K562 (cell line): ENCODE results near the gene C6orf89. TPM values are rescaled to one million over a fixed set of nuclear protein-coding genes. Genes with fewer than 3 reads are reported as not detected.

Source experiments
- ATAC-seq: fragments of 200-7000 bp; cut with Tn5 transposase; 3 replicates; pipeline ENCODE4 v1.9.1; 2020; ENCODE audit warnings: moderate library complexity
- BruUV-seq: library from RNA; stranded (reverse); fragments of 400-500 nt; replicated peaks from 2 replicates; lab custom pipeline; 2021; lab: Mats Ljungman, UMichigan
- CTCF ChIA-PET: fragments of 300-600 bp; formaldehyde crosslinking; extraction: SDS; loops from one replicate; lab custom pipeline; 2021; ENCODE audit warnings: low intra/inter-chr PET ratio; lab: Yijun Ruan, JAX
- POLR2A ChIA-PET: fragments of 300-600, 350-650 bp; sonication (Branson Sonifier 250); formaldehyde crosslinking; extraction: SDS; loops from one replicate; lab custom pipeline; 2021; ENCODE audit warnings: antibody characterized with exemption, inconsistent platforms; lab: Yijun Ruan, JAX
- DNase-seq, 4 experiments: peaks; one replicate each; pipeline versions ENCODE4 v3.0.0 to v3.0.0-alpha.2; 2011 to 2018; ENCODE audit warnings: low spot score in 3 of 4, mixed read lengths in 3 of 4; ENCODE audit errors: extremely low read depth in 1 of 4
- FAIRE-seq: peaks from 2 replicates; lab custom pipeline; 2011; peaks lifted over from hg19 to GRCh38; lab: Jason Lieb, UNC
- H2AFZ ChIP-seq: 2 replicates; pipeline ENCODE4 v1.6.0; 2011; ENCODE audit warnings: low read depth, low read length, control low read depth, inconsistent platforms
- H3K27ac ChIP-seq: fragments of 200-600 bp; 3 replicates; pipeline ENCODE4 v1.8.0; 2011; ENCODE audit warnings: low read depth, mild to moderate bottlenecking, control low read depth, inconsistent platforms, low read length, moderate library complexity, mixed read lengths; ENCODE audit errors: extremely low read depth
- H3K27me3 ChIP-seq, 2 experiments: fragments of 300-600 bp in 1 of 2; 2 replicates in 1 of 2; 3 replicates in 1 of 2; pipeline versions ENCODE4 v1.6.0 to v1.8.0; 2011; ENCODE audit warnings: inconsistent platforms in 2 of 2, low read length in 2 of 2, mild to moderate bottlenecking in 1 of 2, mixed read lengths in 1 of 2, moderate library complexity in 1 of 2; ENCODE audit not compliant: control insufficient read depth in 2 of 2, insufficient read depth in 2 of 2
- H3K36me3 ChIP-seq: fragments of 300-600 bp; 3 replicates; pipeline ENCODE4 v1.8.0; 2011; ENCODE audit warnings: mild to moderate bottlenecking, low read length, inconsistent platforms; ENCODE audit not compliant: control insufficient read depth, insufficient read depth
- H3K4me1 ChIP-seq, 2 experiments: fragments of 200-600 bp in 1 of 2; replicated peaks in 1 of 2; 2 replicates in 1 of 2; 3 replicates in 1 of 2; pipeline versions ENCODE4 v1.5.1 to v1.8.0; 2011; ENCODE audit warnings: inconsistent platforms in 2 of 2, low read length in 2 of 2, mild to moderate bottlenecking in 1 of 2, mixed read lengths in 1 of 2, moderate library complexity in 1 of 2; ENCODE audit not compliant: control insufficient read depth in 2 of 2, insufficient read depth in 2 of 2
- H3K4me2 ChIP-seq: 2 replicates; pipeline ENCODE4 v1.6.1; 2011; ENCODE audit warnings: low read length, control low read depth, inconsistent platforms, mixed read lengths; ENCODE audit not compliant: insufficient read depth
- H3K4me3 ChIP-seq: fragments of 200-600 bp; sonication (generic), shearing (Covaris generic); 2 replicates; pipeline ENCODE4 v1.5.1; 2016; ENCODE audit warnings: control low read depth, inconsistent platforms
- H3K79me2 ChIP-seq: fragments of 200-600 bp; 3 replicates; pipeline ENCODE4 v1.8.0; 2011; ENCODE audit warnings: low read length, inconsistent platforms; ENCODE audit not compliant: control insufficient read depth, insufficient read depth
- H3K9ac ChIP-seq, 2 experiments: 2 replicates each; pipeline versions ENCODE4 v1.6.0 to v1.6.1; 2011; ENCODE audit warnings: low read depth in 2 of 2, low read length in 2 of 2, control low read depth in 1 of 2, inconsistent platforms in 1 of 2, mild to moderate bottlenecking in 1 of 2, mixed read lengths in 1 of 2; ENCODE audit not compliant: insufficient read depth in 1 of 2
- H3K9me1 ChIP-seq: one replicate; pipeline ENCODE4 v1.6.0; 2011; ENCODE audit warnings: inconsistent platforms, mild to moderate bottlenecking, low read length, moderate library complexity; ENCODE audit not compliant: control insufficient read depth, insufficient read depth
- H3K9me3 ChIP-seq: replicated peaks from 2 replicates; pipeline ENCODE4 v1.5.1; 2011; ENCODE audit warnings: low read depth, low read length, inconsistent platforms; ENCODE audit not compliant: control insufficient read depth, insufficient read depth
- H4K20me1 ChIP-seq: replicated peaks from 2 replicates; pipeline ENCODE4 v1.6.1; 2011; ENCODE audit warnings: low read length, inconsistent platforms, mixed read lengths; ENCODE audit not compliant: control insufficient read depth, insufficient read depth
- BHLHE40 ChIP-seq: IDR thresholded peaks from 2 replicates; pipeline ENCODE4 v1.6.1; 2011; ENCODE audit warnings: low read length, improper control_type of control experiment
- KLF1 ChIP-seq: fragments of 450-650 bp; IDR thresholded peaks from 2 replicates; pipeline ENCODE4 v1.6.1; 2016; ENCODE audit warnings: missing genetic modification characterization, missing compliant biosample characterization
- NFE2 ChIP-seq: IDR thresholded peaks from 2 replicates; pipeline ENCODE4 v1.6.1; 2014; ENCODE audit warnings: antibody characterized with exemption, low read depth
- NFRKB ChIP-seq: fragments of 450-650 bp; IDR thresholded peaks from 2 replicates; pipeline ENCODE4 v1.6.1; 2016; ENCODE audit warnings: low read depth
- POLR2G ChIP-seq: fragments of 200-400 bp; formaldehyde crosslinking; IDR thresholded peaks from 2 replicates; pipeline ENCODE4 v1.6.1; 2017; ENCODE audit warnings: low read depth, mild to moderate bottlenecking, antibody characterized with exemption, low read length, moderate library complexity
- RBM14 ChIP-seq: fragments of 200-400 bp; formaldehyde crosslinking; IDR thresholded peaks from 2 replicates; pipeline ENCODE4 v1.6.1; 2018; ENCODE audit warnings: low read depth, mild to moderate bottlenecking, low read length, moderate library complexity, borderline replicate concordance; ENCODE audit not compliant: insufficient read depth
- TRIM28 ChIP-seq: fragments of 450-650 bp; IDR thresholded peaks from 2 replicates; pipeline ENCODE4 v1.6.1; 2017
- ZKSCAN1 ChIP-seq: fragments of 150-350 bp; IDR thresholded peaks from 2 replicates; pipeline ENCODE4 v1.6.1; 2016; ENCODE audit warnings: low read depth, low read length
- ZNF174 ChIP-seq: fragments of 250-450 bp; sonication (Bioruptor Pico); IDR thresholded peaks from 2 replicates; pipeline ENCODE4 v1.4.0; 2020; ENCODE audit warnings: mild to moderate bottlenecking
- WGBS: fragments of 100-300 bp; shearing (Covaris generic); methylation state at CpG from one replicate; pipeline ENCODE4 v1.1.6; 2016; ENCODE audit warnings: low coverage, mixed read lengths; ENCODE audit not compliant: insufficient coverage; ENCODE audit errors: missing lambda C conversion rate; 5-methylcytosine and 5-hydroxymethylcytosine counted together
- in situ Hi-C: fragments of 300-500 bp; cut with MboI; formaldehyde crosslinking; loops from 4 replicates; pipeline ENCODE4 v1.15.0; 2018; ENCODE audit warnings: inconsistent platforms, mixed read lengths
- intact Hi-C: fragments of 100-400 bp; cut with micrococcal nuclease; formaldehyde crosslinking; loops from 2 replicates; pipeline ENCODE4 v1.14.2; 2022
- polyA plus RNA-seq, 8 experiments: library from polyadenylated mRNA; depleted of rRNA in 4 of 8; stranded (reverse) in 5 of 8; unstranded in 3 of 8; fragments of >200 nt; fragmentation: Nextera tagmentation in 2 of 8; fragmentation: Illumina TruSeq in 1 of 8; extraction: Ambion mirVana in 2 of 8; extraction: Trizol in 1 of 8; gene quantifications; 2 replicates each; pipeline versions ENCODE4 v1.2.1 to v1.2.3, GENCODE V29; 2011 to 2014; ENCODE audit warnings: inconsistent platforms in 1 of 8, missing spikeins in 1 of 8
- total RNA-seq, 7 experiments: library from RNA; depleted of rRNA in 6 of 7; stranded (reverse); fragments of >200 nt in 6 of 7; fragmentation: Illumina TruSeq in 2 of 7; extraction: Trizol in 2 of 7; gene quantifications; 2 replicates each; pipeline versions ENCODE4 v1.2.1 to v1.2.3, GENCODE V29; 2011 to 2021; ENCODE audit warnings: low replicate concordance in 1 of 7
- TF ChIP-seq, protein P1 (sequence below): sonication (generic); formaldehyde crosslinking; IDR thresholded peaks from 2 replicates; pipeline ENCODE4 v1.8.1; 2023; ENCODE audit warnings: mild to moderate bottlenecking, missing genetic modification reagents, moderate library complexity
- TF ChIP-seq, protein P2 (sequence below): fragments of 250-450 bp; sonication (Bioruptor Pico); IDR thresholded peaks from 2 replicates; pipeline ENCODE4 v1.4.0; 2020

The C6orf89 gene
- total and polyA plus RNA-seq, 9 of the 15 experiments (the other 6 are each of a cell fraction or from before 2014, with no cell fraction given) = 35.2 to 111 (median 58.5) TPM

DNA sequence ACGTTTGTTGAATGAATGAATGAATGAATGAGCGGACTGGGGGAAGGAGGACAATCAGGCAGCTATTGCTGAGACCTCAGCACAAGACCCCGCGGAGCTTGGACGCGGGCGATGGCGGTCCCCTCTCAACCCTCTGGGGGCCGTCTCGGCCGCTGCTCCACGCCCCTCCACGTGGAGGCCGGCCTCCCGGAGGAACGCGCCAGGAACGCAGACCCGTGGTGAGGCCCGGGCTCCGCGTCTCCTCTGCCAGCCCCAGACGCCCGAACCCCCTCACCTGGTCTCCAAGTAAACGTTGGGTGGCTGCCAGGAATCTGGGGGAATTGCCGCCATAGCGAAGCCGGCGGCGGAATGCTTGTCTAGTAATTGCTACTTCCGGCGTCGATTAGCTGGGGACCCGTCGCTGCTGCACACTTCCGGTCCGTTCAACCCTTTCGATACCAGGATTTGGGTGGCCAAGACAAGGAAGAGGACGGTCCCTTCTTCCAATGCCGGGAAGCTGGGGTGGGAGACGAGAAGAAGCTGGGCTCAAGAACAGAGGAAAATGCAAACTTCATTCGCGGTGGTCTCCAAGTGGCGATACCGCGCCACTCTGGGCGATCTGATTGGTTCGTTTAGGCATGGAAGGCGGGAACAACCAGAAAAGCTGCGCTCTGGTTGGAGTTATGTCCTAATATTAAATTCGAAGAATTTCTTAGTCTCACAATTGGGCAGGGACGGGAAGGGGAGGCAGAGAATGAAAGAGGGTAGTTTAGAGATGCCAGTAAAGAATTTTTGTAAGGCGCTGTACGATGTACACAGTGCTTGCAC is 11.1 kb upstream of the C6orf89 start, which contains the start of gene PPIL1:
Gene PPIL1, minus strand, starts transcription at position 361 of the 807 bp plus-strand sequence. Its CDS starts 31 bp downstream, at position 330.
- peak; percentile 90 for FAIRE-seq
- POLR2A ChIA-PET = interaction anchor here (0.6 to 7.8 kb wide), 30 partner anchors 8 to 1904 kb away, joined by 3 to 80 read pairs (median 4); partner anchors contain the start of genes C6orf89, MTCH1 and PI16
- CTCF ChIA-PET = interaction anchor here (0.6 kb wide), 1 partner anchor 9 kb away, joined by 3 read pairs; no protein-coding TSS in a partner anchor
- peak; percentile 95 for TF ChIP-seq POLR2G
- peak; percentile 91; the same call in 1 of the 2 replicates for TF ChIP-seq KLF1 (tag)
- TF ChIP-seq, protein P1, sequence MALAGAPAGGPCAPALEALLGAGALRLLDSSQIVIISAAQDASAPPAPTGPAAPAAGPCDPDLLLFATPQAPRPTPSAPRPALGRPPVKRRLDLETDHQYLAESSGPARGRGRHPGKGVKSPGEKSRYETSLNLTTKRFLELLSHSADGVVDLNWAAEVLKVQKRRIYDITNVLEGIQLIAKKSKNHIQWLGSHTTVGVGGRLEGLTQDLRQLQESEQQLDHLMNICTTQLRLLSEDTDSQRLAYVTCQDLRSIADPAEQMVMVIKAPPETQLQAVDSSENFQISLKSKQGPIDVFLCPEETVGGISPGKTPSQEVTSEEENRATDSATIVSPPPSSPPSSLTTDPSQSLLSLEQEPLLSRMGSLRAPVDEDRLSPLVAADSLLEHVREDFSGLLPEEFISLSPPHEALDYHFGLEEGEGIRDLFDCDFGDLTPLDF (CRISPR knock-in tag) = peak; percentile 65
- peak; percentile 80 for TF ChIP-seq TRIM28
- TF ChIP-seq RBM14 = 0 out of 2 replicates have a peak, but pooled peaks have one; percentile 55
- TF ChIP-seq ZNF174 (CRISPR knock-in tag) = no peak
- peak; percentile 60; the same call in 1 of the 2 replicates for TF ChIP-seq ZKSCAN1
- TF ChIP-seq NFRKB = peak; percentile 97
- peak; percentile 55; the same call in 1 of the 2 replicates for TF ChIP-seq BHLHE40
- peak; percentile 16; the same call in 1 of the 2 replicates for TF ChIP-seq NFE2
- TF ChIP-seq, protein P2, sequence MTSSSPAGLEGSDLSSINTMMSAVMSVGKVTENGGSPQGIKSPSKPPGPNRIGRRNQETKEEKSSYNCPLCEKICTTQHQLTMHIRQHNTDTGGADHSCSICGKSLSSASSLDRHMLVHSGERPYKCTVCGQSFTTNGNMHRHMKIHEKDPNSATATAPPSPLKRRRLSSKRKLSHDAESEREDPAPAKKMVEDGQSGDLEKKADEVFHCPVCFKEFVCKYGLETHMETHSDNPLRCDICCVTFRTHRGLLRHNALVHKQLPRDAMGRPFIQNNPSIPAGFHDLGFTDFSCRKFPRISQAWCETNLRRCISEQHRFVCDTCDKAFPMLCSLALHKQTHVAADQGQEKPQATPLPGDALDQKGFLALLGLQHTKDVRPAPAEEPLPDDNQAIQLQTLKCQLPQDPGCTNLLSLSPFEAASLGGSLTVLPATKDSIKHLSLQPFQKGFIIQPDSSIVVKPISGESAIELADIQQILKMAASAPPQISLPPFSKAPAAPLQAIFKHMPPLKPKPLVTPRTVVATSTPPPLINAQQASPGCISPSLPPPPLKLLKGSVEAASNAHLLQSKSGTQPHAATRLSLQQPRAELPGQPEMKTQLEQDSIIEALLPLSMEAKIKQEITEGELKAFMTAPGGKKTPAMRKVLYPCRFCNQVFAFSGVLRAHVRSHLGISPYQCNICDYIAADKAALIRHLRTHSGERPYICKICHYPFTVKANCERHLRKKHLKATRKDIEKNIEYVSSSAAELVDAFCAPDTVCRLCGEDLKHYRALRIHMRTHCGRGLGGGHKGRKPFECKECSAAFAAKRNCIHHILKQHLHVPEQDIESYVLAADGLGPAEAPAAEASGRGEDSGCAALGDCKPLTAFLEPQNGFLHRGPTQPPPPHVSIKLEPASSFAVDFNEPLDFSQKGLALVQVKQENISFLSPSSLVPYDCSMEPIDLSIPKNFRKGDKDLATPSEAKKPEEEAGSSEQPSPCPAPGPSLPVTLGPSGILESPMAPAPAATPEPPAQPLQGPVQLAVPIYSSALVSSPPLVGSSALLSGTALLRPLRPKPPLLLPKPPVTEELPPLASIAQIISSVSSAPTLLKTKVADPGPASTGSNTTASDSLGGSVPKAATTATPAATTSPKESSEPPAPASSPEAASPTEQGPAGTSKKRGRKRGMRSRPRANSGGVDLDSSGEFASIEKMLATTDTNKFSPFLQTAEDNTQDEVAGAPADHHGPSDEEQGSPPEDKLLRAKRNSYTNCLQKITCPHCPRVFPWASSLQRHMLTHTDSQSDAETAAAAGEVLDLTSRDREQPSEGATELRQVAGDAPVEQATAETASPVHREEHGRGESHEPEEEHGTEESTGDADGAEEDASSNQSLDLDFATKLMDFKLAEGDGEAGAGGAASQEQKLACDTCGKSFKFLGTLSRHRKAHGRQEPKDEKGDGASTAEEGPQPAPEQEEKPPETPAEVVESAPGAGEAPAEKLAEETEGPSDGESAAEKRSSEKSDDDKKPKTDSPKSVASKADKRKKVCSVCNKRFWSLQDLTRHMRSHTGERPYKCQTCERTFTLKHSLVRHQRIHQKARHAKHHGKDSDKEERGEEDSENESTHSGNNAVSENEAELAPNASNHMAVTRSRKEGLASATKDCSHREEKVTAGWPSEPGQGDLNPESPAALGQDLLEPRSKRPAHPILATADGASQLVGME (CRISPR knock-in tag) = peak; percentile 83

More for the DNA sequence above, 11.1 kb upstream of the C6orf89 start, which contains the start of gene PPIL1:
- intact Hi-C loops = no loop called here
- in situ Hi-C loops = no loop called here
- Histone ChIP-seq H3K27me3 (no peaks in the 10 kb centered on the region), H3K9ac (peak within 1 kb of the TSS; percentile 98 to 100), H3K4me2 (peak within 1 kb of the TSS; percentile 99), H3K27ac (peak within 1 kb of the TSS; percentile 100), H3K36me3 (peaks cover 38% of the 10 kb centered on the region), H2AFZ (peak within 1 kb of the TSS; percentile 100), H4K20me1 (no peaks in the 10 kb centered on the region), H3K79me2 (peaks cover 50% of the 10 kb centered on the region), H3K4me3 (peak within 1 kb of the TSS; percentile 76), H3K4me1 (peaks cover 0 to 28% of the 10 kb centered on the region in 2 experiments; a peak in 2 of 5 replicates), H3K9me3 (no peaks in the 10 kb centered on the region), H3K9me1 (no peaks in the 10 kb centered on the region)
- no TSS peak for BruUV-seq
- DNase-seq (peak; percentile 95 to 96 (median 96)), ATAC-seq (peak; percentile 91)
- under 1% methylated on average over 54 of the region's 54 CpGs for WGBS
